ENCODE results near the gene CNTNAP2.

CNTNAP2 gene

GRCh38 chr7:147153571-147153970 is 1037.0 kb downstream of the CNTNAP2 start:
- Histone ChIP-seq H3K27ac (ENCODE audit: low read length) (no peak overlapping the region), H3K9me3 (ENCODE audit: insufficient read depth, low read depth, low read length) (no peaks in the 10 kb centered on the region; the same call in 1 of the 2 replicates), H3K9ac (ENCODE audit: low read depth, low read length) (no peak overlapping the region), H3K4me3 (ENCODE audit: low read length) (no peak overlapping the region), H3K4me1 (ENCODE audit: insufficient read depth, low read length) (no peaks in the 10 kb centered on the region), H3K36me3 (ENCODE audit: insufficient read depth, low read depth, low read length) (no peaks in the 10 kb centered on the region), H3K27me3 (ENCODE audit: insufficient read depth, low read length) (no peaks in the 10 kb centered on the region)

GRCh38 chr7:147161405-147161804 is 1044.8 kb downstream of the CNTNAP2 start:
- H3K4me1 ChIP-seq (ENCODE audit: insufficient read depth, low read length) = no peaks in the 10 kb centered on the region; the same call in 1 of the 2 replicates
- no peak overlapping the region for H3K9ac ChIP-seq (ENCODE audit: low read depth, low read length)
- H3K9me3 ChIP-seq (ENCODE audit: insufficient read depth, low read depth, low read length) = no peaks in the 10 kb centered on the region
- H3K4me3 ChIP-seq (ENCODE audit: low read length) = no peak overlapping the region
- no peaks in the 10 kb centered on the region for H3K36me3 ChIP-seq (ENCODE audit: insufficient read depth, low read depth, low read length)
- H3K27ac ChIP-seq (ENCODE audit: low read length) = no peak overlapping the region
- no peaks in the 10 kb centered on the region for H3K27me3 ChIP-seq (ENCODE audit: insufficient read depth, low read length)

GRCh38 chr7:147170341-147171012 is 1053.9 kb downstream of the CNTNAP2 start:
- no peaks in the 10 kb centered on the region for H3K27me3 ChIP-seq (ENCODE audit: insufficient read depth, low read length)
- no peaks in the 10 kb centered on the region for H3K4me1 ChIP-seq (ENCODE audit: insufficient read depth, low read length)
- no peaks in the 10 kb centered on the region for H3K36me3 ChIP-seq (ENCODE audit: insufficient read depth, low read depth, low read length)
- no peaks in the 10 kb centered on the region for H3K9me3 ChIP-seq (ENCODE audit: insufficient read depth, low read depth, low read length)
- H3K9ac ChIP-seq (ENCODE audit: low read depth, low read length) = no peak overlapping the region
- H3K27ac ChIP-seq (ENCODE audit: low read length) = no peak overlapping the region
- H3K4me3 ChIP-seq (ENCODE audit: low read length) = no peak overlapping the region

GRCh38 chr7:147171013-147171391 is 1054.4 kb downstream of the CNTNAP2 start:
- no peak overlapping the region for H3K9ac ChIP-seq (ENCODE audit: low read depth, low read length)
- H3K36me3 ChIP-seq (ENCODE audit: insufficient read depth, low read depth, low read length) = no peaks in the 10 kb centered on the region
- no peak overlapping the region for H3K27ac ChIP-seq (ENCODE audit: low read length)
- no peak overlapping the region for H3K4me3 ChIP-seq (ENCODE audit: low read length)
- no peaks in the 10 kb centered on the region for H3K9me3 ChIP-seq (ENCODE audit: insufficient read depth, low read depth, low read length)
- no peaks in the 10 kb centered on the region for H3K27me3 ChIP-seq (ENCODE audit: insufficient read depth, low read length)
- H3K4me1 ChIP-seq (ENCODE audit: insufficient read depth, low read length) = no peaks in the 10 kb centered on the region

- H3K36me3 ChIP-seq (ENCODE audit: insufficient read depth, low read depth, low read length) = no peaks in the 10 kb centered on the region
- no peaks in the 10 kb centered on the region for H3K4me1 ChIP-seq (ENCODE audit: insufficient read depth, low read length)
- H3K27ac ChIP-seq (ENCODE audit: low read length) = no peak overlapping the region
- H3K9me3 ChIP-seq (ENCODE audit: insufficient read depth, low read depth, low read length) = no peaks in the 10 kb centered on the region
- no peak overlapping the region for H3K4me3 ChIP-seq (ENCODE audit: low read length)
- no peak overlapping the region for H3K9ac ChIP-seq (ENCODE audit: low read depth, low read length)
- H3K27me3 ChIP-seq (ENCODE audit: insufficient read depth, low read length) = no peaks in the 10 kb centered on the region
These were observed 1057.3 kb downstream of the CNTNAP2 start for GRCh38 chr7:147173883-147174282.

- Histone ChIP-seq H3K9ac (ENCODE audit: low read depth, low read length) (no peak overlapping the region), H3K4me3 (ENCODE audit: low read length) (no peak overlapping the region), H3K27ac (ENCODE audit: low read length) (no peak overlapping the region), H3K36me3 (ENCODE audit: insufficient read depth, low read depth, low read length) (no peaks in the 10 kb centered on the region), H3K4me1 (ENCODE audit: insufficient read depth, low read length) (no peaks in the 10 kb centered on the region), H3K27me3 (ENCODE audit: insufficient read depth, low read length) (no peaks in the 10 kb centered on the region), H3K9me3 (ENCODE audit: insufficient read depth, low read depth, low read length) (no peaks in the 10 kb centered on the region)
These were observed 1066.3 kb downstream of the CNTNAP2 start for GRCh38 chr7:147182874-147183273.

GRCh38 chr7:147183276-147183675 is 1066.7 kb downstream of the CNTNAP2 start:
- Histone ChIP-seq H3K36me3 (ENCODE audit: insufficient read depth, low read depth, low read length) (no peaks in the 10 kb centered on the region), H3K9me3 (ENCODE audit: insufficient read depth, low read depth, low read length) (no peaks in the 10 kb centered on the region), H3K27ac (ENCODE audit: low read length) (no peak overlapping the region), H3K9ac (ENCODE audit: low read depth, low read length) (no peak overlapping the region), H3K4me1 (ENCODE audit: insufficient read depth, low read length) (no peaks in the 10 kb centered on the region), H3K27me3 (ENCODE audit: insufficient read depth, low read length) (no peaks in the 10 kb centered on the region), H3K4me3 (ENCODE audit: low read length) (no peak overlapping the region)

- Histone ChIP-seq H3K27ac (ENCODE audit: low read length) (no peak overlapping the region), H3K27me3 (ENCODE audit: insufficient read depth, low read length) (no peaks in the 10 kb centered on the region), H3K4me3 (ENCODE audit: low read length) (no peak overlapping the region), H3K36me3 (ENCODE audit: insufficient read depth, low read depth, low read length) (no peaks in the 10 kb centered on the region), H3K9me3 (ENCODE audit: insufficient read depth, low read depth, low read length) (no peaks in the 10 kb centered on the region), H3K4me1 (ENCODE audit: insufficient read depth, low read length) (peaks cover 3% of the 10 kb centered on the region), H3K9ac (ENCODE audit: low read depth, low read length) (no peak overlapping the region)
These were observed 1071.9 kb downstream of the CNTNAP2 start for GRCh38 chr7:147188467-147188866.

- H3K27me3 ChIP-seq (ENCODE audit: insufficient read depth, low read length) = no peaks in the 10 kb centered on the region
- no peak overlapping the region for H3K4me3 ChIP-seq (ENCODE audit: low read length)
- no peaks in the 10 kb centered on the region for H3K36me3 ChIP-seq (ENCODE audit: insufficient read depth, low read depth, low read length)
- H3K27ac ChIP-seq (ENCODE audit: low read length) = no peak overlapping the region
- H3K9ac ChIP-seq (ENCODE audit: low read depth, low read length) = no peak overlapping the region
- H3K9me3 ChIP-seq (ENCODE audit: insufficient read depth, low read depth, low read length) = no peaks in the 10 kb centered on the region
- H3K4me1 ChIP-seq (ENCODE audit: insufficient read depth, low read length) = peaks cover 3% of the 10 kb centered on the region
These were observed 1076.9 kb downstream of the CNTNAP2 start for GRCh38 chr7:147193476-147193875.

GRCh38 chr7:147196481-147196880 is 1079.9 kb downstream of the CNTNAP2 start:
- no peaks in the 10 kb centered on the region for H3K9me3 ChIP-seq (ENCODE audit: insufficient read depth, low read depth, low read length)
- H3K4me3 ChIP-seq (ENCODE audit: low read length) = no peak overlapping the region
- H3K4me1 ChIP-seq (ENCODE audit: insufficient read depth, low read length) = peaks cover 3% of the 10 kb centered on the region
- no peak overlapping the region for H3K9ac ChIP-seq (ENCODE audit: low read depth, low read length)
- H3K27me3 ChIP-seq (ENCODE audit: insufficient read depth, low read length) = no peaks in the 10 kb centered on the region
- no peaks in the 10 kb centered on the region for H3K36me3 ChIP-seq (ENCODE audit: insufficient read depth, low read depth, low read length)
- H3K27ac ChIP-seq (ENCODE audit: low read length) = no peak overlapping the region

GRCh38 chr7:147197006-147197405 is 1080.4 kb downstream of the CNTNAP2 start:
- no peaks in the 10 kb centered on the region for H3K9me3 ChIP-seq (ENCODE audit: insufficient read depth, low read depth, low read length)
- no peak overlapping the region for H3K27ac ChIP-seq (ENCODE audit: low read length)
- no peaks in the 10 kb centered on the region for H3K36me3 ChIP-seq (ENCODE audit: insufficient read depth, low read depth, low read length)
- no peak overlapping the region for H3K4me3 ChIP-seq (ENCODE audit: low read length)
- peaks cover 3% of the 10 kb centered on the region for H3K4me1 ChIP-seq (ENCODE audit: insufficient read depth, low read length)
- H3K9ac ChIP-seq (ENCODE audit: low read depth, low read length) = no peak overlapping the region
- no peaks in the 10 kb centered on the region for H3K27me3 ChIP-seq (ENCODE audit: insufficient read depth, low read length)

GRCh38 chr7:147199868-147200267 is 1083.3 kb downstream of the CNTNAP2 start:
- Histone ChIP-seq H3K4me3 (ENCODE audit: low read length) (no peak overlapping the region), H3K9ac (ENCODE audit: low read depth, low read length) (no peak overlapping the region), H3K9me3 (ENCODE audit: insufficient read depth, low read depth, low read length) (no peaks in the 10 kb centered on the region), H3K27me3 (ENCODE audit: insufficient read depth, low read length) (no peaks in the 10 kb centered on the region), H3K27ac (ENCODE audit: low read length) (no peak overlapping the region), H3K4me1 (ENCODE audit: insufficient read depth, low read length) (no peaks in the 10 kb centered on the region), H3K36me3 (ENCODE audit: insufficient read depth, low read depth, low read length) (no peaks in the 10 kb centered on the region)
